GM19397 (cell line): ENCODE data around the gene MED26.
"Not testable (repeated sequence)": the region's sequence is repeated elsewhere in the genome, so short reads cannot be mapped to it uniquely, and the experiment has no call there.

Source experiments
- ATAC-seq: cut with Tn5 transposase; IDR thresholded peaks from one replicate; pipeline ENCODE4 v1.9.1; 2021; ENCODE audit warnings: mild to moderate bottlenecking, moderate library complexity; ENCODE audit not compliant: unreplicated experiment

Gene MED26

GRCh38 chr19:16575861-16576689, 51.9 kb downstream of the MED26 start:
- ATAC-seq = no peak

- no peak for ATAC-seq
These were observed 52.7 kb downstream of the MED26 start for GRCh38 chr19:16575282-16575681.

- no peak for ATAC-seq
These were observed 54.1 kb downstream of the MED26 start for GRCh38 chr19:16573925-16574324.

GRCh38 chr19:16573296-16573695, 54.7 kb downstream of the MED26 start:
- ATAC-seq = no peak

- peak; percentile 84 for ATAC-seq
These were observed 55.4 kb downstream of the MED26 start, which contains the start of gene SLC35E1 for GRCh38 chr19:16572332-16573211. SLC35E1 (minus strand) TSS chr19:16572415; CDS start chr19:16572364, 51 bp downstream.

GRCh38 chr19:16571822-16572331, 56.1 kb downstream of the MED26 start:
- ATAC-seq = no peak

- ATAC-seq = no peak
These were observed 56.7 kb downstream of the MED26 start for GRCh38 chr19:16571283-16571682.

- no peak for ATAC-seq
These were observed 58.2 kb downstream of the MED26 start for GRCh38 chr19:16569609-16570320.

- no peak for ATAC-seq
These were observed 61.3 kb downstream of the MED26 start for GRCh38 chr19:16566702-16567101.

- ATAC-seq = no peak
These were observed 61.8 kb downstream of the MED26 start for GRCh38 chr19:16566161-16566560.

- no peak for ATAC-seq
These were observed 63.2 kb downstream of the MED26 start for GRCh38 chr19:16564842-16565241.

GRCh38 chr19:16562608-16563025, 65.4 kb downstream of the MED26 start:
- ATAC-seq = no peak

GRCh38 chr19:16561382-16561781, 66.6 kb downstream of the MED26 start:
- no peak for ATAC-seq

GRCh38 chr19:16559780-16560276, 68.2 kb downstream of the MED26 start:
- no peak for ATAC-seq

- ATAC-seq = no peak
These were observed 73.2 kb downstream of the MED26 start for GRCh38 chr19:16554776-16555175.

GRCh38 chr19:16551902-16552301, 76.1 kb downstream of the MED26 start:
- ATAC-seq = not testable (repeated sequence)

- no peak for ATAC-seq
These were observed 79.0 kb downstream of the MED26 start for GRCh38 chr19:16548956-16549355.

- no peak for ATAC-seq
These were observed 83.4 kb downstream of the MED26 start for GRCh38 chr19:16544473-16545231.

GRCh38 chr19:16543734-16544133, 84.3 kb downstream of the MED26 start:
- ATAC-seq = not testable (repeated sequence)

- no peak for ATAC-seq
These were observed 85.0 kb downstream of the MED26 start for GRCh38 chr19:16542910-16543472.
